Effector CD8-positive, alpha-beta T cell (primary cell): ENCODE measurements around the gene TBX15.
"Not testable (repeated sequence)": the region's sequence is repeated elsewhere in the genome, so short reads cannot be mapped to it uniquely, and the experiment has no call there.

Source experiments
- DNase-seq: peaks from one replicate; lab custom pipeline; 2025; lab: John Stamatoyannopoulos, UW

Gene TBX15

DNA sequence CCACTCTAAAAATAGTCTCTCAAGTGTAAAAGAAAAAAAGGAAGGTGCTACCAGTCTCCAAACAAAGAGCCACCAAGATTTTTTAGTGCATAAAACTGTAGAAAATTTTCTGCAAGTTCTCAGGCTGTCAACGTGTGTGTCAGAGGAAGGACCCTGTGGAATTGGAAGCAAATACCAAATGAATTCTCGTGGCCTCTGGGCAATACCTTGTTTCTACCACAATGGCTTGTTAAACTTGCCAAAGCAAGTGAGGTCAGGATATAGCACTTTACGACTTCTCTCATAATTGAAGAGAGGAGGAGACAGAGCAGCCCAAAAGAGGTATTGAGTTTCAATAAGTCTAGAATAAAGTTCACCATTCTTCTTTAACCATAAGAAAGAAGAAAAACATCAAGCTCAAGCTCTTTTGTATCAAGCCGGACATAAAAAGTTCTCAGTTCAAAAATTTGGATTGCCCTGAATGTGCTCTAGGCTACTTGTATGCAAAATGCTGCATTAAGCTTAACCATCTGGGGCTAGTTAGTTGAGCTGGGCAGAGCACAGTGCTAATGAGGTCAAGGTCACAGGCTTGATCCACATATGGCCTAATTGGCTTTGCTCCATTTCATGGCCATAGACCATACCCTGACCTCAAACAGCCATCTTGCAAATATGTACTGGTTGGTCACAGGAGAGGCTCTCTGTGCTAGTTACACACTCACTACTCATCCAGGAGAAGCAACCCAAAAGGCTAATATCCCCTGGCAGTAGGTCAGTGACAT lies 60.5 kb downstream of the TBX15 start:
- DNase-seq, result no peak

DNA sequence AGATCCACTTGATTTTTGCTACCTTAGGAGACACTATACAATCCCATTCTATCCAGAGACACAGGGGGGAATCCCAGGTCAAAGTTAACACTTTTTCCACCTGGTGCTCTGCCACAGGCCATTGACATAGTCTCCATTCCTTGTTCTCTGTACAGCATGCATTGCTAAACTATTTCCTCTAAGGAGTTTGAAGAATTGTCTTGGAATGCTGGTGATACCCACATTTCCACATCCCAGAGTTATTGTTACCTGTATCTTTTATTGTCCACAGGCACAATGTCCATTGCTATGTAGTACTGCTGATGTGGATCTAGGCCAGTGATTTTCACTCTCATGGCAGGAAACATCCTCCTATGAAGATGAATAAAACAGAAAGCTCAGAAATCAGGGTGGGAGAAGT lies 61.9 kb downstream of the TBX15 start:
- no peak for DNase-seq

DNA sequence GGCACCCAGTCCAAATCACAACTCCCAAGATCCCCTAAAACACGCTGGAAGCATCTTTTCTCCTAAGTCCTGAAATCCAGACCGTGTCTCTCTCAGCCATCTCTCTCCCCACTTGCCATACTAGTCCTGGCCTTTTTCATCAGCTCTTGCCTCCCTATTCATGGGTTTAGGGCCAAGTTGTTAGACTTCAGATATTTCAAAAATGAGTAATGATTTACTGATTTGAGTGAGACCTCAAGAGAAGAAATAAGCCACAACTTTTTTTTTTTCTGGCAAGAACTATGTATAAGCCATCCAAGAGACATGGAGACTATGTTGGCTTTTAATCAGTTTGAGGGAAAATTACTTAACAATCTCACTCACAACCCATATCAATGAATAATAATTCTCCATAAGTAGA lies 62.5 kb downstream of the TBX15 start:
- no peak for DNase-seq

GRCh38 chr1:118923319-118923718 lies 64.8 kb downstream of the TBX15 start:
- no peak for DNase-seq

- DNase-seq, result no peak
Measured at GRCh38 chr1:118921994-118922393, 66.1 kb downstream of the TBX15 start.

- no peak for DNase-seq
Measured at GRCh38 chr1:118920124-118920717, 67.9 kb downstream of the TBX15 start.

- DNase-seq, result no peak
Measured at GRCh38 chr1:118918940-118919259, 69.2 kb downstream of the TBX15 start.

DNA sequence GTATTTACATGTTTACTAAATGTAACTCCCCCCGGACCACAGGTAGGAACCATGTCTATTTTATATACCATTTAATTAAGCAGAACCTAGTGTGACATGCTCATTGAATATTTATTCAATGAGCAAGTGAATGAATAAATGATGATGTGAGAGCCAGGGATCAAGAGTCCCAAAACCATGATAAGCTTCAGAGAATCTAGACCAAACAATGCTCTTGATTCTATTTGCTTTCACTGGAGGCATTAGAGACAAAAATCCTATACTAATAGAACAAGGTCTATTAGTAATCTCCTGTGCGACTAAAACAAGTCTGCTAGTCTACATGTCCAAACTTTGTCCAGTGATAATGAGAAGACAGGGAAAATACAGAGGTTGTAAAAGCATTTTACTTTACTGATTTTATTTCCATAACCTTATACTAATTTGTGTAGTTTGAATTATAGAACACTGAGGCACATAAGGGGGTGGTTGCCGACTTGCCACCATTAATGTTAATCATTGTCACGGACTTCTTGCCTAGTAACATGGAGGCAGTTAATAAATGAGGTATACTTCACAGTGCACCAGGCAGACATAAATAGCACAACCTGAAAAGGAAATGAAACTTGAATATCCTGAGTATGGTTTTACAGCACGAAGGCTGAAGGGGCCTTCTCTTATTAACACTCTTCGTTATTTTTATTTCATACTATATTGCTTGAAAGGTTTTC lies 69.8 kb downstream of the TBX15 start:
- DNase-seq, result no peak

DNA sequence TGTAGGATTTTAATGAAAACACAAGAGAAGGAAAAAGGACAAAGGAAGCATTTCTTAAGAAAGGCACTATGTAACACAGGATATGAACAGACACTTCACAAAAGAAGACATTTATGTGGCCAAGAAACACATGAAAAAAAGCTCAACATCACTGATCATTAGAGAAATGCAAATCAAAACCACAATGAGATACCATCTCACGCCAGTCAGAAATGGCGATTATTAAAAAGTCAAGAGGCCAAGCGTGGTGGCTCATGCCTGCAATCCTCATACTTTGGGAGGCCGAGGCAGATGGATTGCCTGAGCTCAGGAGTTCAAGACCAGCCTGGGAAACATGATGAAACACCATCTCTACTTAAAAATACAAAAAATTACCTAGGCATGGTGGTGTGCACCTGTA lies 71.8 kb downstream of the TBX15 start:
- not testable (repeated sequence) for DNase-seq

DNA sequence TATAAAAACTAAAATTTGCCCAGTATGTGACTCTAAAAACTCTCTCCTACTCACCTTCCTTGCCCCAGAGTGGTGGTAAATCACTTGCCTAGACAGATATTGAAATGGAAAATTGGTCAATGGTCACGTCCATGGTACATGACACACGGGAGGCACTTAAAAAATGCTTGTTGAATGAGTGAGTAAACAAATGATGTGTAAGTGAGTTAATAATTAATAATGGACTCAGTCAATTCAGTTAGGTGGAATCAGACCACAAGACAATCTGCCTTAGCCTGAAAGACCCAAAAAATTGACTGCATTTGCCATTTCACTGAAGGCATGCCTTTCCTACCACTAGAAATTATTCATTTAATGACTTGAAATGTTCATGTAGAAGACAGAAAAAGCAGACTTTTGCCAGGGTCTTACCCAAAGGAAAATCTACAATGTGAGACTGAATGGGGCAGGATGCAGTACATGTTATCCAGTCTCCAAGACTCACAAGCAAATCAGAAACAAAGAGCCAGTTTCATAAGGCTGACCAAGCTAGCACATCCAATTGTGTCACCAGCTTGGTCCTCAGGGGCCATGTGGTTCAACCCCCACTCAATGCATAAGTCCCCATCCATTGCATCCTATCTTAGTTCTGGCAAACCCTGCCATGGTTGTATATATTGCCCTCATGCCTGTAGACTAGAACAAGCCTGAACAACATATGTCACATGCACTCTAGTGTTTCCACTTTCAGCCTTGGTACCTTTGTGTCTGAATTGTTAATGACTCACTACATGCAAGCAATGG lies 73.6 kb downstream of the TBX15 start:
- DNase-seq, result no peak

DNA sequence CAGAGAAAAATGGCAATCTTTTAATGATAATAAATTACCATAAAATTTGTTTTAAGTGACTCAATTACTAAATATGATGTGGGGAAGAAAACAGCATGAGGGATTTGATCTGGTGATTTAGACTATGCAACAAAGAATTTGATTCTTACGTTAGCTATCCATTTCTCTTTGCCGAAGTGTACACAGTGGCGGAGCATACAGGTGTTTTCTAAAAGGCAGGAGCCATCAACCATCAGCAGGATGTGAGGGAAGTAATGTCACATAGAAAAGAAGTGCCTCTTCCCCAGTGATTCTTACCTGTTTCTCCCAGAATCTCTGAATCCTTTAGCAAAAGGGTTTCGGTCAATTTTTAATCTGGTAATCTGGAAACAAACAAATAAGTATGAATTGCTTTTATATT lies 74.3 kb downstream of the TBX15 start:
- DNase-seq, result no peak

GRCh38 chr1:118912574-118912973 lies 75.6 kb downstream of the TBX15 start:
- DNase-seq, result no peak

GRCh38 chr1:118911571-118911970 lies 76.6 kb downstream of the TBX15 start:
- DNase-seq, result no peak

DNA sequence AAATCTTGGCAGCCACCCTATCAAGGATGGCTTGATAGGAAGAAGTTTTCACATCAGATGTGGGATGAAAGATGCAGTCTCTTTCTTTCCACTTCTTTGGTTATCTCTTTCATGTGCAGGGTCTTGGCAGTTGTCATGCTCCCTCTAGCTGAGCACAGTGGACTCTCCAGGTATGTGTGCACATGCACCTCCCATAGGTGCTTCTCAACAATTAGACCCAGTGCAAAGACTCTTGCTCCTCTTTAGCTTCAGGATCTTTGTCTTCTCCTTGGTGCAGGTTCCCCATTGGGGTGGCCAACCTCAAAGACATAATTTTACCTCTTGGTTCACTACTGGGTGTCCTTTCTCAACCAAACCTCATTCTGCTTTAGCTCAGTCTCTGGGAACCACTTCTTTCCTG lies 80.7 kb downstream of the TBX15 start:
- DNase-seq, result no peak

GRCh38 chr1:118905671-118906070 lies 82.5 kb downstream of the TBX15 start:
- no peak for DNase-seq

DNA sequence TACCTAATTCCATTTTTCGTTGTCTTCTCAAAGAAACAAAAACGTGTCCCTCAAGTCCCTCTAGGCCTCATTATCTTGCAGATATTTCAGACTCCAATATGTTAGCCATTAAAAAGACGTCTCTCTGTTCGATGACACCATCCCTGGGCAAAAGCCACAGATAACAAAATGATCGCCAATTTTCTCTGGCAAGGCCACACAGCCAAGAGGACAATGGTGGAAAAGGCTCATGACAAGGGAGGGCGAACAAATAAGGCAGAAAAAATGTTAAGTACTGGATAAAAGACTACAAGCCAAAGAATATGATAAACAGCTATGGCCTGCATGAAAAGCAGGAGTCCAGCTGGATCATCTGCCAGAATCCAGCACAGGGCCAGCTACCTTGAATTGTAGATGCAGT lies 82.9 kb downstream of the TBX15 start:
- DNase-seq, result no peak

DNA sequence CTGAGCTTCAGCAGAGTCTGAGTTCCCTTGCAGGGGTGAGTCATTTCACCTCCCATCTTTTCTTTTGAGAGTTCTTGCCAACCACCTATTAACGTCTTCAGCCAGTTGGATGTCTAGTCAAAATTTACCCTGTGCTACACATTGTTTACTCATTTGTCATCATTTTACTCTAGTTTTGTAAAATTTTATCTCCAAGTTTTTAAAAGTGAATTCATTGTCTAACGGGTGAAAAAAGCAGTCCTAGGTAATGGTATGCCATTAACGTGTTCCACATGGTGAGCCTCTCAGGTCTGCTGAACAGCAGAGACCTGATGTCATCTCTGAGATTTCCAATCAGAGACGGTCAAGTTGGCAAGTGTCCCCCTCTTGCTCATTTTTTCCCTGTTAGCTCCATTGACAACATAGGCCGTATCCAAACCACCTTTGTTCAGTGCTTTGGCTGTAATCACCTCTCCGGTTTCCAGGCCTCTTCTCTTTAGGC lies 85.4 kb downstream of the TBX15 start:
- DNase-seq, result no peak

DNA sequence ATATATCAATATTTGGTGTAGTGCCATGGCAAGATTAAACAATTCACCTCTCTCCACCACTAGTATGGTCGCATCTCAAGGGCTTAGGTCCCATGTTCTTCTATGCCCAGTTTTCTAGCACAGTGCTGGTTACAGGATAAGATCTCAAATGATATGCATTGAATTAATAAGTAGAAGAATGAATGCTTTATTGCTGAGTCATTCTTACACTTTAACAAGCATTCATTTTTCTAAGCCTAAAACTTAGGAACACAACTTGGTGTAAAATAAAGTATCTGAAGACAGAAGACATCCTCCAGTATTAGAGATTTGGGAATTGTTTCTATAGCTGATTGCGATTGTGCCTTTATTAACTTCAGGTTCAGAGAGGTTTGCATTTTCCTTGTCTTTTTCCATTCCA lies 85.8 kb downstream of the TBX15 start:
- no peak for DNase-seq

- no peak for DNase-seq
Measured at GRCh38 chr1:118900643-118901440, 87.3 kb downstream of the TBX15 start.

GRCh38 chr1:118899340-118899739 lies 88.8 kb downstream of the TBX15 start:
- no peak for DNase-seq

DNA sequence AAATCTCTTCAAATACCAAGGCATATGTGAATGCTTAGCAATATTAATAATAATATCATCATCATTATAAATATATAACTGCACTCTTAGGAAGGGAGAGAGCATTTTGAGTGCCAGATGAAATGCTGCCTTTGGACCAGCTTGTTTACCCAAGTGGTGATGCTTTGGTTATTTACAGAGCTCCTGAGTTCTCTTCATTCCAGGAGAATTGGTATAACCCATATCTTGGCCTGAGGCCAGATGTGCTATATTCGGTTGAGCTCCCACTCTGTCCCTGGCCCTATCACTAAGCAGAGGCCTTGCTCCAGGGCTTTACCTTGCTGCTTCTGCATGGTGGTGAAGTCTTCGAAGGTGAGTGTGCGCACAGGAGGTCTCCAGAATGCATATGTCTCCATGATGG lies 89.4 kb downstream of the TBX15 start:
- no peak for DNase-seq

DNA sequence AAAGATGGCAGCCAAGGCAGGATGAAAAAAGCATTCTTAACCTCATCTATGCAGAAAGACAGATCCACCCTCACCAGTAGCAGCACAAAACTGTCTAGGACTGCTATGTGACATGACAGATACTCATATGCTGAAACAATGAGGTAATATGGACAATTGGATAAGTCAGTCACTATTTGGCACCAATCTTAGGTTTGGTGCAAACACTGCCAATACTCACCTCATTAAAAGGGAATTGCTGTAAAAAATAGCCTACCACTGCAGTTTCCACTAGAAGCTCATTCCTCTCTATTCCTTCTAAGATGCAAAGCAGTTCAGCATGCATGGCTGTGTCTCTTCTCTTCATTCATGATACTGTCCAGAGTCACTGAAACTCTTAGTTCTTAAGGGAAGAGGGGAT lies 91.7 kb downstream of the TBX15 start:
- DNase-seq, result no peak
